Measurements from ENCODE around the gene MSRB3.
A peak's percentile ranks its signal among the peaks of the same experiment; 100 is the strongest.
"Not testable (repeated sequence)": the region's sequence is repeated elsewhere in the genome, so short reads cannot be mapped to it uniquely, and the experiment has no call there.

Gene MSRB3

GRCh38 chr12:65403188-65403587 lies 124.7 kb downstream of the MSRB3 start:
- no peak for DNase-seq (ENCODE audit: low spot score)

- DNase-seq (ENCODE audit: low spot score): no peak
Measured at GRCh38 chr12:65407388-65408149, 129.1 kb downstream of the MSRB3 start.

- no peak for DNase-seq (ENCODE audit: low spot score)
Measured at GRCh38 chr12:65408441-65408840, 130.0 kb downstream of the MSRB3 start.

GRCh38 chr12:65409726-65410125 lies 131.2 kb downstream of the MSRB3 start:
- no peak for DNase-seq (ENCODE audit: low spot score)

- DNase-seq (ENCODE audit: low spot score): no peak
Measured at GRCh38 chr12:65411171-65411570, 132.7 kb downstream of the MSRB3 start.

- DNase-seq (ENCODE audit: low spot score): no peak
Measured at GRCh38 chr12:65414526-65414925, 136.0 kb downstream of the MSRB3 start.

GRCh38 chr12:65415826-65416225 lies 137.3 kb downstream of the MSRB3 start:
- DNase-seq (ENCODE audit: low spot score): no peak

- no peak for DNase-seq (ENCODE audit: low spot score)
Measured at GRCh38 chr12:65419284-65420072, 141.0 kb downstream of the MSRB3 start.

- no peak for DNase-seq (ENCODE audit: low spot score)
Measured at GRCh38 chr12:65420941-65421340, 142.5 kb downstream of the MSRB3 start.

- DNase-seq (ENCODE audit: low spot score): no peak
Measured at GRCh38 chr12:65427646-65428045, 149.2 kb downstream of the MSRB3 start.

GRCh38 chr12:65430006-65430405 lies 151.5 kb downstream of the MSRB3 start:
- no peak for DNase-seq (ENCODE audit: low spot score)

- peak; percentile 70 for DNase-seq (ENCODE audit: low spot score)
Measured at GRCh38 chr12:65430571-65431306, 152.3 kb downstream of the MSRB3 start.

- no peak for DNase-seq (ENCODE audit: low spot score)
Measured at GRCh38 chr12:65432114-65432513, 153.6 kb downstream of the MSRB3 start.

GRCh38 chr12:65432651-65433050 lies 154.2 kb downstream of the MSRB3 start:
- no peak for DNase-seq (ENCODE audit: low spot score)

GRCh38 chr12:65434737-65435136 lies 156.3 kb downstream of the MSRB3 start:
- DNase-seq (ENCODE audit: low spot score): no peak

- no peak for DNase-seq (ENCODE audit: low spot score)
Measured at GRCh38 chr12:65443038-65443437, 164.6 kb downstream of the MSRB3 start.

- no peak for DNase-seq (ENCODE audit: low spot score)
Measured at GRCh38 chr12:65444996-65445395, 166.5 kb downstream of the MSRB3 start.

- DNase-seq (ENCODE audit: low spot score): no peak
Measured at GRCh38 chr12:65446901-65447300, 168.4 kb downstream of the MSRB3 start.

GRCh38 chr12:65449400-65449799 lies 170.9 kb downstream of the MSRB3 start:
- DNase-seq (ENCODE audit: low spot score): peak; percentile 17

GRCh38 chr12:65450625-65451024 lies 172.1 kb downstream of the MSRB3 start:
- DNase-seq (ENCODE audit: low spot score): no peak

- no peak for DNase-seq (ENCODE audit: low spot score)
Measured at GRCh38 chr12:65454115-65454787, 175.8 kb downstream of the MSRB3 start.

GRCh38 chr12:65457341-65457740 lies 178.9 kb downstream of the MSRB3 start:
- DNase-seq (ENCODE audit: low spot score): not testable (repeated sequence)

All from COLO829 (cell line).